ENCODE results near the gene TOP3B. TPM values are rescaled to one million over a fixed set of nuclear protein-coding genes. Genes with fewer than 3 reads are reported as not detected.

TOP3B gene
- total RNA-seq, 2 experiments from 2014 or later: 82.6 to 98.7 TPM

- DNase-seq (ENCODE audit: low spot score): peak; percentile 96
- no peak for TF ChIP-seq EZH2phosphoT487 (IDR thresholded peaks at IDR 0.05; ENCODE audit: borderline replicate concordance, low read depth, low read length)
- TF ChIP-seq, protein P1, sequence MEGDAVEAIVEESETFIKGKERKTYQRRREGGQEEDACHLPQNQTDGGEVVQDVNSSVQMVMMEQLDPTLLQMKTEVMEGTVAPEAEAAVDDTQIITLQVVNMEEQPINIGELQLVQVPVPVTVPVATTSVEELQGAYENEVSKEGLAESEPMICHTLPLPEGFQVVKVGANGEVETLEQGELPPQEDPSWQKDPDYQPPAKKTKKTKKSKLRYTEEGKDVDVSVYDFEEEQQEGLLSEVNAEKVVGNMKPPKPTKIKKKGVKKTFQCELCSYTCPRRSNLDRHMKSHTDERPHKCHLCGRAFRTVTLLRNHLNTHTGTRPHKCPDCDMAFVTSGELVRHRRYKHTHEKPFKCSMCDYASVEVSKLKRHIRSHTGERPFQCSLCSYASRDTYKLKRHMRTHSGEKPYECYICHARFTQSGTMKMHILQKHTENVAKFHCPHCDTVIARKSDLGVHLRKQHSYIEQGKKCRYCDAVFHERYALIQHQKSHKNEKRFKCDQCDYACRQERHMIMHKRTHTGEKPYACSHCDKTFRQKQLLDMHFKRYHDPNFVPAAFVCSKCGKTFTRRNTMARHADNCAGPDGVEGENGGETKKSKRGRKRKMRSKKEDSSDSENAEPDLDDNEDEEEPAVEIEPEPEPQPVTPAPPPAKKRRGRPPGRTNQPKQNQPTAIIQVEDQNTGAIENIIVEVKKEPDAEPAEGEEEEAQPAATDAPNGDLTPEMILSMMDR (conservative IDR thresholded peaks at IDR 0.05; ENCODE audit: low read length): peak; percentile 82
- CTCF ChIA-PET (ENCODE audit: unreplicated experiment): interaction anchor here (0.7 to 4.3 kb wide), 5 partner anchors 12 to 165 kb away, joined by 3 to 41 read pairs (median 5); no protein-coding TSS in a partner anchor
- Histone ChIP-seq H3K4me1 (ENCODE audit: insufficient read depth, low read length, poor library complexity, severe bottlenecking) (peaks cover 99% of the 10 kb centered on the region), H2AFZ (ENCODE audit: low read length) (no peak overlapping the region), H3K36me3 (ENCODE audit: insufficient read depth, low read length) (peaks cover 11% of the 10 kb centered on the region; the same call in 1 of the 2 replicates), H4K20me1 (ENCODE audit: insufficient read depth, low read length) (no peaks in the 10 kb centered on the region), H3K79me2 (ENCODE audit: insufficient read depth, low read depth, low read length) (peaks cover 63% of the 10 kb centered on the region), H3K9me3 (ENCODE audit: low read length) (no peaks in the 10 kb centered on the region), H3K4me3 (ENCODE audit: low read depth, low read length, poor library complexity, severe bottlenecking) (peak overlapping the region; percentile 68), H3K9me2 (ENCODE audit: insufficient read depth, low read length) (no peaks in the 10 kb centered on the region), H3K27ac (ENCODE audit: low read depth, low read length, poor library complexity, severe bottlenecking) (peak overlapping the region; percentile 94), H3K4me2 (ENCODE audit: low read length) (peak overlapping the region; percentile 88)
- no TSS peak for BruUV-seq (replicated peaks)
- intact Hi-C loops (cut with micrococcal nuclease; ENCODE audit: unreplicated experiment): no loop called here
- POLR2A ChIA-PET: interaction anchor here (1.1 to 10.0 kb wide), 10 partner anchors 15 to 859 kb away, joined by 3 to 262 read pairs (median 6); no protein-coding TSS in a partner anchor
Measured at GRCh38 chr22:22030493-22031182, 48.1 kb upstream of the TOP3B start.

GRCh38 chr22:22027955-22028354 is 45.4 kb upstream of the TOP3B start:
- Histone ChIP-seq H3K4me2 (ENCODE audit: low read length) (peak overlapping the region; percentile 88), H3K36me3 (ENCODE audit: insufficient read depth, low read length) (peaks cover 29% of the 10 kb centered on the region; the same call in 1 of the 2 replicates), H4K20me1 (ENCODE audit: insufficient read depth, low read length) (no peaks in the 10 kb centered on the region), H3K9me2 (ENCODE audit: insufficient read depth, low read length) (no peaks in the 10 kb centered on the region), H2AFZ (ENCODE audit: low read length) (no peak overlapping the region), H3K9me3 (ENCODE audit: low read length) (no peaks in the 10 kb centered on the region), H3K4me1 (ENCODE audit: insufficient read depth, low read length, poor library complexity, severe bottlenecking) (peaks cover 99% of the 10 kb centered on the region), H3K79me2 (ENCODE audit: insufficient read depth, low read depth, low read length) (peaks cover 47% of the 10 kb centered on the region), H3K27ac (ENCODE audit: low read depth, low read length, poor library complexity, severe bottlenecking) (peak overlapping the region; percentile 93), H3K4me3 (ENCODE audit: low read depth, low read length, poor library complexity, severe bottlenecking) (peak overlapping the region; percentile 7)
- DNase-seq (ENCODE audit: low spot score): no peak
- ChIA-PET POLR2A (interaction anchor here (0.6 to 10.0 kb wide), 5 partner anchors 9 to 1107 kb away, joined by 3 to 262 read pairs (median 3); no protein-coding TSS in a partner anchor), CTCF (ENCODE audit: unreplicated experiment) (no interaction called here)
- intact Hi-C loops (cut with micrococcal nuclease; ENCODE audit: unreplicated experiment): loop anchor here (1.0 to 5.0 kb wide), 4 partner anchors 45 to 169 kb away; partner anchors contain the start of gene TOP3B
- BruUV-seq (replicated peaks): no TSS peak
- TF ChIP-seq, protein P1 (conservative IDR thresholded peaks at IDR 0.05; ENCODE audit: low read length): no peak
- no peak for TF ChIP-seq EZH2phosphoT487 (IDR thresholded peaks at IDR 0.05; ENCODE audit: borderline replicate concordance, low read depth, low read length)
